DMS 273 (cell line): Measurements from ENCODE around the gene TSHZ1.

Experiments
- DNase-seq: peaks from one replicate; lab custom pipeline; 2025; ENCODE audit not compliant: unreplicated experiment; lab: John Stamatoyannopoulos, UW

The TSHZ1 gene

DNA sequence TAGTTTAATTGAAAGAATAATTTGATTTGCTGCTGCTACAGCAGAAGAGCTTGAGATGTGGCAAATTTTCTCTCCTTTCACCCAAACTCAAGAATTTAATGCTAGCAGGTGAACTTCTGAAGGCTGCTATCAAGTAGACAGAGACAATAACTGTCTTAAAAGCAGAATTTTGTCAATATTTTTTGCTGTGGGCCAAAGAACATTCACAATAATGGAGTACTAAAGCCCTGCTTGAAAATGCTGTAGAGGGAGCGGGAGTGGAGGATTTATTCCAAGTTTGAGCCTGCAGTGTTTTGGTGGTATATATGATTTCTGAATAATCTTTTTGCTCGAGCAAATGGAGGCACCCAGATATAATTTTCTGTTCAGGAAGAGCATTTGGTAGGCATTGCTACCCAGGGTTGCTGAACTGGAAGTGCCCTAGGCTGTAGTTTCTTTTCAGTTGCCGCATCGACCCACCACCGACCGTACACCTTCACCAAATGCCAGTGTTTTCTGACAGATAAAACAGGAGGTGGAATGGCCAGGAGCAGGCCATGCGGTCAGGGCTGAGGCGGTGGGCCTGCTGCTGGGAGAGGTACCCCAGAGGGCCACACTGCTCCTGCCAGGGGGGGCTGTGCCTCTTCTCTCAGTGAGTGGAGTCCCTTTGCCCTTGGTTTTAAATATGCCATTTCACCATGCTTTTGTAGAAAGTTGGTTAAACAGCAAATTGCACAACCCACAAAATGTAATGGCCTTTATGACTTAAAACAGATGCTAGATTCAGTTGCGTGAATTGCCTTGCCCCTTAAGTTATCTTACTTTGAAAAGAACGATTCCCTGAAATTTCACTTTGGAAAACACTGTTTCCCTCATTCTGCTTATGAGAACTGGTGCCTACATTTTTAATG is 36.4 kb downstream of the TSHZ1 start:
- no peak for DNase-seq

DNA sequence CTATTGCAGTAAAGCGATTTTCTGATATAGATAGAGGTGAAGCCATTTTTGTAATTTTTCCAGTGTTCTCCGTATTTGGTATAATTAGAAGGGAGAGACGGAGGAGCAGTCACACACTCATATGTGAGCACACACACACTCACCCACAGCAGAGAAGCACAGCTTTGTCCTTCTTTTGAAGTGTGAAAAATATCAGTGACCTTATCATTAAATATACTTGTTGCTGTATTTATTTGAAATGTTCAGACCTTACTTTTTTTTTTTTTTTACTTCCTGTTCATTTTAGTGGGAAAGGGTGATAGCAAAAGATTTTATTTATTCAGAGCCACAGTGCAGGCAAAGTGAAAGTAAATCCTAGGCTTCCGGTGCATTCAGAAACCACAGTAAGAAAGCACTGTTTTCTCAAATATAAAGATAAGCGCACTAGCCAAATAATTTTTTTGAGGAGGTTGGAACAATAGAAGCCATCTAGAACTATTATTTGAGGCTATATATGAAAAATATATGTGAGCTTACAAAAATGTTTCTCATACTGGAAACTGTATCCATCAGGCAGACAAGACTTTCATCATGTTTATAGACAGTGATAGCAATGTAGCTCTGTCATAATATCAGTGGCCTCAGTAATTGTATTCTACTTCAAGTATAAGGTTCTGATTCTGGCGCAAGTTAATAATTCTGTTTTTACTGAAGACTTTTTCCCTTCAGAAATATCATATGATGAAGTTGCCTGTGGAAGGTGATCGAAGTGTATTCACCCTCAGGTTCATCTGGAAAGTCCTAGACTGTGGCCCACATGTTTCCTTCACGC is 37.2 kb downstream of the TSHZ1 start:
- peak; percentile 18 for DNase-seq

DNA sequence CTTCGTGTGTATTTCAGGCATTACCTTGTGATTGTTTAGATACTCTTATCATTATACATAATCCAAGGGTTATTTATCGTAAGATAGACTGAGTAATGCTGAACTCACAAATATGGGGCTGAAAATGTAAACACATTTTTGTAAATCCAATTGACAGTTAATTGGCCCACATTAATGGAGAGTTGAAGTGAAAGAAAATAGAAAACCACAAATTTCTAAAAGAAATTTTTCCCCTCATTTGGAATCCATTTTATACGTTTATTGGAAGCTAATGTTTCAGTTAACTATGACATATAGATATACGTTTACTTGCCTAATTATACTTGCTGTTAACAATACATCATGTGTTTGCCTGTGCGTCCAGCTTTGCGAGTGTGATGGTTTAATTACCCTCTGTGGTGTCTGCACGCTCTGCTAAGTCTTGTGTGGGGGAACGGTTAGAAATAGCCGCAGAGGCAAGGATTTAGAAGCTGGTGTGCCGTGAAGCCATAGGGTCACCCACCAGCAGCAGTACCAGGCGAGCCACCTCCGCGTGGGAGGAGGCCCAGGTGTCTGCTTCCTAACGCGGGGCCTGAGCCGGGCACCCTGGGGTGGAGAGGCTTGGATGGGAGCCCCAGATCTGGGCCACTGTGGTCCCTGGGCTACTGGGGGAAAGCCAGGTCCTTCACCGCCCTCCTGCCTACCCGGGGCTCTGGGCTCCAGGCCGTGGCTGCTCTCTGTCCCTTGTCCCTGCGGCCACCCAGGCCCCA is 38.0 kb downstream of the TSHZ1 start:
- DNase-seq = no peak

DNA sequence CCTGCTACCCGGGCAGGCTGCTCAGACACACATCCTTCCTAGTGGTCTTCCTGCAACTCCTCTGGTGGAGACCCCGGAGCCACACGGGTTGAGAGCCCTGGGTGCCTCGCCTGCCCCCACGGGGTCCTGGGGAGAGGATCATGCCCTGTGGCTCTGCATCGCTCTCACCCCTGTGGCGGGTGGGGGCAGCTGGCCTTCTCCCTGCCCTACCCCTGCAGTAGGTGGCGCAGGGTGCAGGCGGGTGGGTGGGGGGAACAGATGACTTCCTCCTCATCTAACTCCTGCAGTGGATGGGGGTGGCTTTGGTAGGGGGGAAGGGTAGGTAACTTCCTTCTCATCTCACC is 38.5 kb downstream of the TSHZ1 start:
- no peak for DNase-seq

DNA sequence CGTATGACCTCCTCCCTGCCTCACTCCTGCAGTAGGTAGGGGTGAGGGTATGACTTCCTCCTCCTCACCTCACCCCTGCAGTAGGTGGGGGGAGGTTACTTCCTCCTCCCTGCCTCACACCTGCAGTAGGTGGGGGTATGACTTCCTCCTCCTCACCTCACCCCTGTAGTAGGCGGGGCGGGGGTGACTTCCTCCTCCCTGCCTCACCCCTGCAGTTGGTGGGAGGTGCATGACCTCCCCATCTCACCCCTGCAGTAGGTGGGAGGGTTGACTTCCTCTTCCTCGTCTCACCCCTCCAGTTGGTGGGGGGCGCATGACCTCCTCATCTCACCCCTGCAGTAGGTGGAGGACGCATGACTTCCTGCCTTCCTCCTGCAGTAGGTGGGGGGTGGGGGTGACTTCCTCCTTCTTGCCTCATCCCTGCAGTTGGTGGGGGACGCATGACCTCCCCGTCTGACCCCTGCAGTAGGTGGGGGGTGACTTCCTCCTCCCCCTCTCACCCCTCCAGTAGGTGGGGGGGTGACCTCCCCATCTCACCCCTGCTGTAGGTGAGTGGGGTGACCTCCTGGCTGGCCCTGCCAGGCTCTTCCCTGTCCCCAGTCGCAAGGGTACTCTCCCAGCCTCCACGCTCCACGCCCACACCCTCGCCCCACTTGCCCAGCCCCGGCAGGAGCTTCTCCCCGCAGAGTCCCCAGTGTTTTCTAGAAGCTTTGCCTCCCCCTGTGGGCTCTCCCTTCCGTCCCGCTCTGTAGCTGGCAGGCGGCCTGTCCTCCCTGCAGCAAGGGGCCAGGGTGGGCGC is 39.3 kb downstream of the TSHZ1 start:
- DNase-seq = no peak

DNA sequence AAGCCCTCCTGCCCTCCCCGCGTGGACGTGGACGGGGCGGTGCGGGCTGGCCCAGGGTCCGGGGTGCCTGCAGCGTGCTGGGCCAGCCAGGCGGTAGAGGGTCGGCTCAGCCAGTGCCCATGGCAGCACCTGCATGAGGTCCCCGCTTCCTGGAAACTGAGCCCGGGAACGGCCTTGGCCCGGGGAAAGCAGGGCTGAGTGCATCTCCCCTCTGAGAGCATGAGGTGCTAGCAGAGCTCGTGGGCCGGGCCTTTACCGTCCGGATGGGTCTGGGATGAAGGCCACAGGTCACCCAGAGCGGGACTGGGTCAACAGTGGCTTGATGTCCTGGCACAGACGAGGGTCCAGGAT is 39.8 kb downstream of the TSHZ1 start:
- DNase-seq = no peak

DNA sequence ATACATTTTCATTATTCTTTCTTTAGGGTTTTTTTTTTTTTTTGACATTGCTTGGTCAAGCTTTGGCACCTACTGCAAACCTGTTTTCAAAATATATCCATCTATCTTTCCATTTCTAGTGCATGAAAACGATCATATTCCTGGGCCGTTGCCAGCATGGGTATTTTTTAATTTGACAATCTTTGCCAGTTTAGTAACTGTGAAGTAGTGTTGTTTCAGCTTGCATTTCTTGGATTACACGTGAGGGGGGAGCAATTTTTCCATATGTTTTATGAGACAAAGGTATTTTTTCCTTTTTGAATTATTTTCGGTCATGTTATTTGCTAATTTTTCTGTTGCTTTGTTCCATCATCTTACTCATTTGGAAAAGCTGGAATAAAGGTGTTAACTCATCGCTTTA is 40.9 kb downstream of the TSHZ1 start:
- DNase-seq = no peak

DNA sequence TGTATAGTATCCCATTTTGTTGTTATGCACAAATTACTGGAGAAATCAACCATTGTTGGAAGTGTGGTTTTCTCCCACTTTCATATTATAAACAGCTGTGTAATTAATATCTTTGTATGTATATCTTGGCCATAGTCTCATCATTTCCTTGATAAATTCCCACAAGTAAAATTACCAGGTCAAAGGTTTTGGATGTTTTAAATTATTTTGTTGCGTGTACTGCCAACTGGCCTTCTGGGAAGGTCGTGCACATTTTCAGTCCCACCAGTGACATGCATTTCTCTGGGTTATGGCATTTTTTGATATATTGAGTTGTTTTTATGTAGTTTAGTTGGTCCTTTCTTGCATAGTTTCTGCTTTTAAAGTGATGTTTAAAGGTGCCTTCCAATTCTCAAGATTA is 41.5 kb downstream of the TSHZ1 start:
- no peak for DNase-seq

DNA sequence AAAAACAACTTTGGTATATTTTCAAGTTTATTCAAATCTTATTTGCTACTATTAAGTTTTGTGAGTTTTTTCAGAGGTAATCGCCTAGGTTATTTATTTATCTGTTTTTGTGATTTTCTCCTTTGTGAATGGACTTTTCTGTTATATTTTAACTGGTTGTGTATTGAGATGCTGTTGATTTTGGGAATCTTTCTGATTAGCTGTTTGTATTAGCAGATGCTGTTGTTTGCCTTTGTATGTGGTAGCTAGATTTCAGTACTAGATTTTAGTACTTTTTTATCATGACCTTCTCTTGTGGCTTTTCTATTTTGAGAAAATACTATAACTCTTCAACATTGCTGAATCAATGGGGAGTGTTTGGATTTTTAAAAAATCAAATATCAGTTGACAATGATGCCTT is 42.4 kb downstream of the TSHZ1 start:
- DNase-seq = no peak

DNA sequence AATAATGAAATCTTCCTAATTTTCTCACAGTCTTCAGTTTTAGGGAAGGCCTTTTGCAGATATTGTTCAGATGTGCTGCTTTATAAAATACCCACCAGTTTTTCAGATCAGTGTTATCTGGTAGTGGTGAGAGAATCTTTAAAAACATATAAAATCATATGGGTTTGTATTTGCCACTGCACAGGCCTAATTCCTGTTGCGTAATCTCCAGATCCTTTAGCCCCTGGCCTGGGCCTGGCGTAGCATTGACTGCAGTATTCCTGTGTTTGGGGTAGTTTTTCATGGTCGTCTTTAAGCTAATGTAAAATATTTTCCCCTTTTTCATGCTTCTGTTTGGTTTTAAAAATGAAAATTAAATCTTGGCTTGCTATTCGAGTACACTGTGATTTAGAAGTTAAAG is 43.2 kb downstream of the TSHZ1 start:
- DNase-seq = no peak

DNA sequence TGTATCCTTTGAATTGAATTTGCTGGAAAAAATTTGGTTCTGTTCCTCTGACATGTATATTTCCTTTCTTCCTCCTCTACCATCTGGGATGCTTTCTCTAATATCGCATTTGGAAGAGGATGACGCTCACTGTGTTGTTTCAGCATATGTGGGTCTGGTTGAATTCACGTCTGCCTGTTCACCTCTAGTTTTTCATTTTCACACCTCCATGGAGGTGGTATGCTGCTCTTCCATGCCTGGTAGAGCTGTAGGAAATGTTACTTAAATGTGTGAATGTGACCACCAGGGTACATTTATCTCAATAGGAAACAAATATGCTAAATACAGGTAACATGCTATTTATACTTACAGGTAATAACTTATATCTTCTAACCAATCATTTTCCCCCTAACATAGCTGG is 44.5 kb downstream of the TSHZ1 start:
- no peak for DNase-seq

DNA sequence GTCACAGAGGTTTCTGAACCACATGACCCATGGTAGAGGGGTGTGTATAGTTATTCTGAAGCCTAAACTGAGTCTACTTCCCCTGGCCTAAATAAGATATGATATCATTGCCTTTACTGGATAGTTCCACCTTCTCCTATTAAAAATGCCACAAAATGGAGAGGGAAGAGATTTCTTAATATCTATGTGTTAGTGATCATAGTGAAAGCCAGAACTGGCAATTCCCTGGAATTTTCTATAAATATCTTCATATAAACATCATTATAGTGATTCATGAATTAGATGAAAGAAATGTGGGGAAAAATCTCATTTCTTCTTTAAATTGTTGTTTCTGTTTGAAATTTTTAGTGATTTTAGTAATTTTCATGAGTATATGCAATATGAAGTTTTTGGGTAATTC is 45.8 kb downstream of the TSHZ1 start:
- no peak for DNase-seq

DNA sequence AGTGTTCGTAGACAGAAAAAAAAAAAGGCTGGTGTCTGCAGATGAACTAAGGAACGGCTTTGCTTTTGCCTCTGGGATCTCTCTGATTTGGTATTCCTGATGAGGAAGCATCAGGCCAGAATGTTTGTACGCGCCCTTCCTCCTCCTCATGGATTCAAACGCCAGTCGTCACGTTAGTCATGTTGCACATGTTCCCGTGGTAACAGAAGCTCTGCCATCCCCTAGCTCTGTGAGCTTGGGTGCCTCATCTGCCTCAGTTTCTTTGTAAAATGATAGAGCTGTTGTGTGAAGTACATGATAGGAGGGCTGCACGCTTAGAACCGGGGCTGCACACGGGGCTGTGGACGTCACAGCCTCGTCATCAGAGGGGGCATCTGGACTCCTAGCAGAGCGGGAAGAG is 47.0 kb downstream of the TSHZ1 start:
- no peak for DNase-seq

DNA sequence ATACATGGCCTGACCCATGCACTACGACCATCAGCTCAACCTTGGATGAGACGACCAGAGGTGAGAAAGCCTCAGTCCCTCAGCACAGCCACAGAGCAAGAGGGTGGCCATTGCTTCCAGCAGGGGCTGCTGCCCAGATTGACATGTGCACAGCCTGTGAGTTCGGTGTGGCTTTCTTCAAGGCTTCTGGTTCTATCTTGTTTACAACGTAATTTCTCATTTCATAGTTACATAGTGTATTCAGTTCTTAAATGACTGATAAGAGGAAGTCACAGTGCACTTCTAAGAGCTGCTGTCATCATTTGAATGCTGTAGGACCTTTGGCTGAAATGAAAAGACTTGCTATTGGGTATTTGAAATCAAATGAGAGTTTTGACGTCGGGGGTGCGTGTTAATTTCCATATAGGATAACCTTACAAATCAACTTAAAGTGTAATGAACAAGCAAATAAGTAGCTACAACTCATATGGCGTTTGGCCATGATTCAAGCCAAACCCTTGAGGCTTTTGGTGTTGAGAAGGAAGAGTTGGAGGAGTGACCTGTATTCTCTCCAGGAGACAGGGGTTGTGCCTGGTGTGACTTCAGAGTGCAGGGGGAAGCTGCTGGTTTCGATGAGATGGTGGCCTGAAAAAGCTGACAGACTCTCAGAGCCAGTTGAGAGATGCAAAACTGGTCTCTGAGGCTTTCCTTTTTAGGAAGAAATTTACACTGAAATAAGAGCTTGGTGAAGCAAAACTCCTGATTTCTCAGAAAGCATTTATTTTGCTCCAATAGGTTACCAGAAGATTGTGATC is 51.0 kb downstream of the TSHZ1 start:
- no peak for DNase-seq

DNA sequence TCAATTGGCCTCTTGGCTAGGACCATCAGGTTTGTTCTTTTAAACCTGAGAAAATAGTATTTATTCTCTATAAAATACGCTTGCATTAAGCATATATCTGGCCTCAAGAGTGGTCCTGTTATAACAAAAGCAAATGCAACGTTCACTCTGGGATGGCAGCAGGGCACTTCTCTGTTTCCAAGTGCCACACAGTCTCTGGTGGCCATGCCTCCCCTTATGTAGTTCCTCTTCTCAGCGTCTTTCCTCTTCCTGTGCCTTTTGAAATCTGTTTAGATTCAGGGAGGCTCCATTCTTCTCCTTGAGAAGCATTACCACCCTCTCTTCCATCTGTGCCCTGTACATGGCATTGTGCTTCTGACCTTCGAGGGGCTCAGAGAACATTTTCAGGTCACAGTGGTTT is 51.9 kb downstream of the TSHZ1 start:
- DNase-seq = no peak

DNA sequence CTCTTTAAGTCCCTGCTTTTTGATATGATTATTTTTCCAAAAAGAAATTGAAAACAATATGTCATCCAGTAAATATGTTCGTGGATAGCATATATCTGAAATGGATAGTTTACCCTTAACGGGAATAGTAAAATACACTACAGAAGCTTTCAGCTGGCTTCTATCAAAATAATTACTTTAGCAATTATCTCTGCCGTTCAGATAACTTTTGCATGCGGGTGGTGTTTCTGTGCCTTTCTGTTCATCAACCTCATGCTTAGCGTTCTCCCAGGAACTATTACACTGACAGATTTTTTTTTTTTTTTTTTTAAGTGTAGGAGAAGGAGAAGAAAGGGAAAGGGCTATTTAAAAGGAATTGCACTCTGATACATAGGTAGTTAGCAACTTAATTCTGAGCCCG is 53.6 kb downstream of the TSHZ1 start:
- no peak for DNase-seq

DNA sequence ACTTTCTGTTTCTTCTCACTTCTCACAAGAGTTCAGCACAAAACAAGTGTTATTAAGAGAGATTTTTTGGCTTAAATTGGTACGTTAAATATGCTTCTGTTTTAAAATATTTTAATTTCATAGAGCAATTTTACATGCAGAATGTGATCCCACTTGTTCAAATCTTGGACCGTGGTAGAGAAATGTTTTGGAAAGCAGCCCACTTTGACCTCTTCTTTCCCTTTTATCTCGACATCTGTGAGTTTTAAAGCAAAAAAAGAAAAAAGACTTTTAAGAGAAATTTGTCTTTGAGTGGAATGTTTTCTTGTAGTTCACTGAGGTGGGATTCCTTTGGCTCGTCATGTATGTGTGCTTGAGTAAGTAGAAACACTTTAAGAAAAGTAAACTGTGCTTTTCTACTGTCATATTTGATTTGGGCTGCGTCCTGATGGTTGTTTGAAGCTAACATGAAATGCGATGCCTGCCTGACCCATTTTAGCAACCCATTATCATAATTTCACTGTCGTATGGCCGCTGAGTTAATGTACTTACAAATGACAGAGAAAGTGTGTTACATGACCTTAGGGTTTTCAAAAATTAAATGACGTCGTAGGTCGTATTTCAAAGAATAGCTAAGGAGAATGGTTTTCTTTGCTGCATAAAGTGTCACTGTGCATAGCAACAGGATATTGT is 54.5 kb downstream of the TSHZ1 start:
- DNase-seq = peak; percentile 16

DNA sequence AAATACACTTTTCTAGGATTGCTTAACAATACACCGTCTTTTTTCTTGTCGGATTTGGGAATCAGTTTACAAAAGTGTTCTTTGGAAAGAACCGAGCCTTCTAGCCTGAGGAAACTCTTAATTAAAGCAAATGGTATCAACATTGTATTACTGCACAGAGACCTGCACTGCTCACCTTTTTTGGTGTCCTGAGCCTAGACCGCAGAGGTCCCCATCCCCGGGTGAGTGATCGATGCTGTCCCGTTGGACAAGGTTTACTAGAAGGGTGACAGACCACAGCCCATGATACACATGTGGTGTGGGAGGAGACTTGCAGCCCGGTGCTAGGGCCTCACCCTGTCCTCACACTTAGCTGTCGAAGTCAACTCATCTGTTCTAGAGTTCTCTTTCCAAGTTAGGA is 55.3 kb downstream of the TSHZ1 start:
- no peak for DNase-seq

DNA sequence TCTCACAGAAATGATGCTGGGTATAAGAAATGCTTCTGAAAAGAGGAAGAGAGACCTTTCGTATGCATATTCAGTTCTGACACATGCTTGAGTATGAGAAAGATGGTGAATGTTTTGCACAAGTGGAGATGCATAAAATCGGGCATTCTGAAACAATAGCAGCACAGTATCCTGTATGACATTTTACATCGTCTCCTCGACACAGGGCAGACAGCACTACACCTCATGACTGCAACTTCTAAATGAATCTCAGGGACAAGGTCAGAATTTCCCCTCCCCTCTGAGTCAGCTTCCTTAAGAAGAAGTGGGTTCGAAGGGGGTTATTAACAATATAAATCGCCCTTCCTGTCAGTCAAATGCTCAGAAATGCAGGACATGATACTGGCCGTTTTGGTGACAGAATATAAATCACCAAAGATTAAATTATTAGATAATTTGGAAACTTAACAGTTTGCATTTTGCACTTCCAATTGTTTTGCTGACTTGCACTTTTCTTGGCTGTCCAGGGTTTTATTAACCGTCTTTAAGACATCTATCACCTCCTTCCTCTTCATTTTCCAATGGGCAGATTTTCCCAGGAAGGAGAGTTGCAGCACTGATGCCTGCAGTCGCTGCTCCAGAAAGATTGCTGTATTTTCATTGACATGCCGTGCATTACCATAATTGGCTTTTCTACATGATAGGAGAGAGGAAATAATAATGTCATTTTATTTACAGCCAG is 57.2 kb downstream of the TSHZ1 start:
- DNase-seq = no peak
